C4-2B (cell line): Measurements from ENCODE around the gene WNT2B.

Experiments used
- ZFX ChIP-seq: fragments of 450-650 bp; IDR thresholded peaks from 2 replicates; pipeline ENCODE4 v1.6.1; 2017
- TF ChIP-seq, protein P1 (sequence below): fragments of 450-650 bp; conservative IDR thresholded peaks from 2 replicates; pipeline ENCODE4 v1.5.1; 2017; ENCODE audit warnings: mild to moderate bottlenecking

DNA sequence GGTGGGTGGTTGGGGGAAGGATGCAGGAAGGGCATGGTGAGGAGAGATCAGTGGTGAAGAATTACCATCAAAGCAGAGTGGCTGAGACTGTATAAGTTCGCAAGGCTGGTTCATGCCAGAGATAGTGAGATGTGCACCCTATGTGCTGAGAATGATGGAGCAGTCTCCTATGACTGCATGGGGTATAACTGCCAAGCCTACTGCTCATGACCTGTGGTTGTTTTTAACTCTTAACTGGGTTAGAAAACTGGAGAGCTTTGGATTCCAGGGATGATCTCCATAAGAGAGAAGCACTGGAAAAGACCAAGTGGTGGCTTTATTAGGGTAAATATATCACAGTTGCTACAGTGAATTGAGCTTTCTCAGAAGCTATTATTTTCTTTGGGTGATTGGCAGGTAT lies 16.2 kb downstream of the WNT2B start:
- TF ChIP-seq, protein P1, sequence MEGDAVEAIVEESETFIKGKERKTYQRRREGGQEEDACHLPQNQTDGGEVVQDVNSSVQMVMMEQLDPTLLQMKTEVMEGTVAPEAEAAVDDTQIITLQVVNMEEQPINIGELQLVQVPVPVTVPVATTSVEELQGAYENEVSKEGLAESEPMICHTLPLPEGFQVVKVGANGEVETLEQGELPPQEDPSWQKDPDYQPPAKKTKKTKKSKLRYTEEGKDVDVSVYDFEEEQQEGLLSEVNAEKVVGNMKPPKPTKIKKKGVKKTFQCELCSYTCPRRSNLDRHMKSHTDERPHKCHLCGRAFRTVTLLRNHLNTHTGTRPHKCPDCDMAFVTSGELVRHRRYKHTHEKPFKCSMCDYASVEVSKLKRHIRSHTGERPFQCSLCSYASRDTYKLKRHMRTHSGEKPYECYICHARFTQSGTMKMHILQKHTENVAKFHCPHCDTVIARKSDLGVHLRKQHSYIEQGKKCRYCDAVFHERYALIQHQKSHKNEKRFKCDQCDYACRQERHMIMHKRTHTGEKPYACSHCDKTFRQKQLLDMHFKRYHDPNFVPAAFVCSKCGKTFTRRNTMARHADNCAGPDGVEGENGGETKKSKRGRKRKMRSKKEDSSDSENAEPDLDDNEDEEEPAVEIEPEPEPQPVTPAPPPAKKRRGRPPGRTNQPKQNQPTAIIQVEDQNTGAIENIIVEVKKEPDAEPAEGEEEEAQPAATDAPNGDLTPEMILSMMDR: no peak
- TF ChIP-seq ZFX: no peak
